Stimulated activated CD8-positive, alpha-beta memory T cell treated with anti-CD3 and anti-CD28 coated beads, Interleukin-15, amount 100 ng/mL, for 24 hours (primary cell): ENCODE results near the gene MAGEC2.

Experiments used
- DNase-seq: peaks from one replicate; pipeline ENCODE4 v3.0.0-alpha.2; 2020; ENCODE audit warnings: low read depth

MAGEC2 gene

GRCh38 chrX:142204522-142205433, at the start of gene MAGEC2:
TSS of gene MAGEC2 (minus strand) at chrX:142205290. CDS start at chrX:142203987, 1,303 bp downstream.
- no peak for DNase-seq

GRCh38 chrX:142251680-142252079, 46.6 kb upstream of the MAGEC2 start:
- DNase-seq = no peak

- no peak for DNase-seq
These were observed 46.1 kb upstream of the MAGEC2 start for GRCh38 chrX:142251202-142251601.

GRCh38 chrX:142250502-142250901, 45.4 kb upstream of the MAGEC2 start:
- no peak for DNase-seq

GRCh38 chrX:142249721-142250120, 44.6 kb upstream of the MAGEC2 start:
- DNase-seq = no peak

- no peak for DNase-seq
These were observed 39.5 kb upstream of the MAGEC2 start for GRCh38 chrX:142244568-142244967.

- DNase-seq = no peak
These were observed 33.4 kb upstream of the MAGEC2 start for GRCh38 chrX:142238536-142238935.

- no peak for DNase-seq
These were observed 28.3 kb upstream of the MAGEC2 start for GRCh38 chrX:142233400-142233799.

GRCh38 chrX:142214081-142214480, 9.0 kb upstream of the MAGEC2 start:
- no peak for DNase-seq

GRCh38 chrX:142201113-142201512, 4.0 kb downstream of the MAGEC2 start:
- DNase-seq = no peak

GRCh38 chrX:142186103-142186502, 19.0 kb downstream of the MAGEC2 start:
- no peak for DNase-seq

- DNase-seq = no peak
These were observed 20.1 kb downstream of the MAGEC2 start for GRCh38 chrX:142184756-142185602.

GRCh38 chrX:142156567-142156966, 48.5 kb downstream of the MAGEC2 start:
- DNase-seq = no peak
